Measurements from ENCODE around the gene NUCKS1.
A peak's percentile ranks its signal among the peaks of the same experiment; 100 is the strongest.
"Not testable (repeated sequence)": the region's sequence is repeated elsewhere in the genome, so short reads cannot be mapped to it uniquely, and the experiment has no call there.

The NUCKS1 gene

DNA sequence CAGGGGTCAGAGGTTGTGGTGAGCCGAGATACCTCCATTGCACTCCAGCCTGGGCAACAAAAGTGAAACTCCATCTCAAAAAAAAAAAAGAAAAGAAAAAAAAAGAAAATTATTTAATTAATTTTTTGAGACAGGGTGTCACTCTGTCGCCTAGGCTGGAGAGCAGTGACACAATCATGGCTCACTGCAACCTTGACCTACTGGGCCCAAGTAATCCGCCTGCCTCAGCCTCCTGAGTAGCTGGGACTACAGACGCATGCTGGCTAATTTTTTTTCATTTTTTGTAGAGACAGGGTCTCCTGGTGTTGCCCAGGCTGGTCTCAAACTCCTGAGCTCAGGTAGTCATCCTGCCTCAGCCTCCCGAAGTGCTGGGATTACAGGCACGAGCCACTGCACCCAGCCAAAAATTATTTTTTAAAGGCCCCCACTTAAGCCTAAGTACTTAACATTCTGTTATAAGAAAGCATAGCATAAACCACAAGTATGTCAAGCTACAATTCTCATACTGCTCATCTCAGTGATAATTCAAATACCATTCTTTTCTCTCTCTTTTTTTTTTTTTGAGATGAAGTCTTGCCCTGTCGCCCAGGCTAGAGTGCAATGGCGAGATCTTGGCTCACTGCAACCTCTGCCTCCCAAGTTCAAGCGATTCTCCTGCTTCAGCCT lies 19.9 kb downstream of the NUCKS1 start:
- DNase-seq (ENCODE audit: low read depth): no peak

DNA sequence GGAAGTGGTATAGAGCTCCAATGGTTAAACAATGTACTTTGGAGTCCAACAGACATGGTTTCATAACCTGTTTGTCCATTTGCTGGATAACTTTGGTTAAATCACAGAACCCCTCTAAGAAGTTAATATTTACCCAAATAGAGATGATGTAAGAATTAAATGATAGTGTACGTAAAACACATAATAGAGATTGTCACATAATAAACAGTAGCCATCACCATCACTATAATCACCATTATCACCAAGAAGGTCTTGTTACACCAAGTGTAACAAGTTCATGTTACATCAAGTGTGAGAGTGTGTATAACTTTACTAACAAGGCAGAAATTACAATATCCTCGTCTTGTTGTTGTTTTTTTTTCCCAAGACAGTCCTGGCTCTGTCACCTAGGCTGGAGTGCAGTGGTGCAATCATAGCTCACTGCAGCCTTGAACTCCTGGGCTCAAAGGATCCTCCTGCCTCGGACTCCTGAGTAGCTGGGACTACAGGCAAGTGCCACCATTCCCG lies 23.3 kb downstream of the NUCKS1 start:
- no peak for DNase-seq (ENCODE audit: low read depth)

DNA sequence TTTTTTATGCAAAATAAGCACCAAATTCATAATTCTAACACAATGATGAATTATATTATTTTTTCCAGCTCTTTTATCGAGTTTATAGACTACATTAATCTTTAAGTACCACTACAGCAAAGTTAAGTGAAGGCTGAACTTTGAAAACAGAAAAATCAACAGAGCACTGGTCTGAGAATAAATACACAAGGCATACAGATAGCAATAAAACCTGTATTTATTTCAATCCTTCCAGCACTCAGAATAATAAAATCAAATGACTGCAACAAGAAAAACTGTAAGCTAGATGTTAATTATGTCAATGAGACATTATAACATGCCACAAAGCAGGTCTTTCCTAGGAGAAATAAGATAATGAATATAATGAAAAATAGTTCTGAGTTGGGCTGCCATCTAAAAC lies 24.5 kb downstream of the NUCKS1 start:
- no peak for DNase-seq (ENCODE audit: low read depth)

DNA sequence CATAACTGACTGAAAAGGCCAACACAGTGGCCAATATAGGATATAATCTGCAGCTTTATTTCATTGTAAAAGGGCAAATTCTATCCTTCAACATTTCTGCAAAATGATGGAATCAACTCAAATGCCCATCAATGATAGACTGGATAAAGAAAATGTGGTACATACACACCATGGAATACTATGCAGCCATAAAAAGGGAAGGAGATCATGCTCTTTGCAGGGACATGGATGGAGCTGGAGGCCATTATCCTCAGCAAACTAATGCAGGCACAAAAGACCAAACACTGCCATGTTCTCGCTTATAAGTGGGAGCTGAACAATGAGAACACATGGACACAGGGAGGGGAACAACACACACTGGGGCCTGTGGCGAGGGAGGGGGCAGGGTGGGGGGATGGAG lies 29.2 kb downstream of the NUCKS1 start:
- DNase-seq (ENCODE audit: low read depth): not testable (repeated sequence)

DNA sequence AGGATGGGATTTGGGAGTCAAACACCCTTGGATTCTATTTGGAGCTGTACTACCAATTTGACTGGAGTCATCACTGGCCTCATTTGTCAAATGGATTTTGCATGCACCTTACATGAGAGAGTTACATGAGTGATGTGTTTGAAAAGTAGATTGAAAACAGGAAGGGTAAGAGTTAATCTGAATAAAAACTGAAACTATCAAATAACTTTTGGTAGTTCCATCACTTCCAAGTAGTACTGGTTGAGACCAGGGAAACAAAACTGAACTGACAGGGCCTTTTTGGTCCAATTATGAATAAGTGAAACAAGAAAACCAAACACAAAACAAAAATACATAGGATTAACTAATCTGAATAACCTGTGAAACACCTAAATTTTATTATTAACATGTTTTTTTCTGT lies 30.2 kb downstream of the NUCKS1 start:
- DNase-seq (ENCODE audit: low read depth): no peak

DNA sequence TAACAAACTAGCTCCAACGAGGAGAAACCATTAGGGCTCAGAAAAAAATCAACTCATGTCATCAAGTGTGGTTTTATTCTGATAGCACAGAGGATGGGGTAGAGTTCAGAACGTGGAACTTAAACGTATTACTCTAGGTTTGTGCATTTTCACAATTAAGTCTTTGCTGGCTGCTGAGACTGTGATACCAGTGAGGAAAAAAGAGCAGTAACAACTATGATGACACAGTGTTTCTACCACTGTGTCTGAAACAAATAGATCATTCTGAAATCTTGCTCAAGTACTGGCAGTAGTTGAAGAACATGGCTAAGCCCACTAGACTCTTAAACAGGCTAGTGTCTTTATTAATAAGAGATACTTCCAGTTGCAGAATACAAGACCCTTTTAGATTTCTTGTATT lies 31.0 kb downstream of the NUCKS1 start:
- no peak for DNase-seq (ENCODE audit: low read depth)

DNA sequence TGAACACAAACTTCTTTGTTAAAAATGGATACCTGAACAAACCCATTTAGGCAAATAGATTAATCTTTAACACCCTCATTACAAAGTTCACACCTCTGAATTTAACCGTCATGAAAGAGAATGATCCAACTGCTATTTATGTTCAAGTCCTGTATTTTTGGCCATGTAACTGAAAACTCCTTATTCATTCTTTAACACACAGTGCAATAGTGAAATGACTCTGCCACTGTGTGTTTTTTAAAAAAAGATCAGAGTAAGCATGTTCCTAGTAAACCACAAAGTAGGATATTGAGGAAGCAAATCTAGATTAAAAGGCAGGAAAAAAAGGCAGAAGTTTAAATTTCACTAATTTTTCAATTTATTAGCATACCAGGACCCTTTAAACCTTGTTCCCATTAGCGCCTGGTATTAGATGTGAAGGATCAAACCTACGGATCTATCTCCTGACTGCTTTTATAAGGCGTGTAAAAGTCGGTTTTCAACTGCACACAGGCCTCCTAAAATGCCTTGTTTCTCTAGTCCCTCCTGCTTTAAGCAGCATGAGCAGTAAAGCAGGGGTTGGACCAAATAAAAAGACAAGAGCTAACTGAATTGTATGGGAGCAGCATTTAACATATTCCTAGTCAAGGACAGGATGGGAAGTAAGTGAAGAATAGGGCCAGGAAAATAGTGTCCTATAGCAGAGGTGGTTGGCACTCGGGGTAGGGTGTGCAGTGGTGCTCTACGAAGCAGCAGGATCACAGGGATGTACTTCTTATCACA lies 33.4 kb downstream of the NUCKS1 start:
- DNase-seq (ENCODE audit: low read depth): no peak

DNA sequence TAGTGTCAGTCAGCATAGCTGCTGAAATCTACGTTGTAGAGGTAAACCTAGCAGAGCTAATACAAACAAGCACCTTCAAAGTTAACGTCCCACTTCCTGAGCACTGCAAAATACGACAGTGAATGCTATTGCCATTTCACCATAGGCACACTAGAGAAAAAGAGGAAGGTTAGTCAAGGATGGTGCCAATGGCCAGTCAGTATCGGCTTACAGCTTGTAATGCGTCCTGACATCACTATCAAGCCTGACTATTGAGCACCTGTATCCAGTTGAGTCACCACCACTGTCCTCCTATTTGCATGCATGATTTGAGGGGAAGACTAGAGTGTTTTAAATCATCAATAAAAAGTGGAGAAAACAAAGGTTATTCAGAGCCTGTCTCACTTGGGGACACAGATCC lies 34.4 kb downstream of the NUCKS1 start:
- DNase-seq (ENCODE audit: low read depth): no peak

DNA sequence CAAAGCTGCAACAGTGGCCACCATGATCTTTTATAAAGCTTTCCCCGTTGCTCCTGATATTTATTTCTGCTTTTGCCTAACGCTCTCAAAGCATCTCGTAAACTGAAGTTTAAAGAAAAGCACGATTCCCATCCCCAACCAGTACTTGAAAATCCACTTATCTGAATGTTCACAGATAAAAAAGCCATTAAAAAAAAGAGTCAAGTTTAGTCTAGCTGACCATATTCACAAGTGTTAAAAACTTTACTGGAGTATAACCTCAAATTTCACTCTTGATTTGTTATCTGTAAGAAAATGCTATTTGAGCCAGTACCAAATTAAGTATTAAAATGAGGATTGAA lies 35.1 kb downstream of the NUCKS1 start:
- no peak for DNase-seq (ENCODE audit: low read depth)

DNA sequence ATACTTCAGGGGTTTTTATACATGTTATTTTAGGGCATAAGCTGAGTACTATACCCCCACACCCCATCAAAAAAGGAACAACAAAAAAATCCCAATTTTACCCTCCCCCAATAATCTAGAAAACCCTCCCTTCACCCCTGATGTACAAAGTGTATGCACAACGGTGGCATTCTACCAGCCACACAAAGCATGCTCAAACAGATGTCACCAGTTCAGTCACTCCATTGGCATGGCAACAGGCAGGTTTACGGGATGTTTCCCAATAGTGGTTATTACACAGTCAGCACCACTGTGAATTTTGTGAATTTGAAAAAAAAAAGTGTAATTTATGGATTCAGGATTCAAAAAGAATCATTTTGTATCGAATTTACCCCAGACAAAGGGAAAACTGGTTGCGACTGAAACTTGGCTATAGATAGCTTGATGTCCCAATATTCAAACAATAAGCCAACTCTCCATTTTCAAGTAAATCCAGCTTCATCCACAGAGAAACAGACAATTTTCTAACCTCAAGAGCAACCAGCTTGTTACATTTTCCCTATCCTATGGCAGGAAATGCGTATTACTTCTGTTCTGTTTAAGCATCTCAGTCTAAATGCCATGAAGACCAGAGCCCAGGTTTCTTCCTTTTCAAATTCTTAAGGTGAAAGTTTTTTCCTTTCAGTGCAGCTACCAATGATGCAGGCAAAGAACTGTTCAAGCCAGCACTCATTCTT lies 35.6 kb downstream of the NUCKS1 start:
- no peak for DNase-seq (ENCODE audit: low read depth)

DNA sequence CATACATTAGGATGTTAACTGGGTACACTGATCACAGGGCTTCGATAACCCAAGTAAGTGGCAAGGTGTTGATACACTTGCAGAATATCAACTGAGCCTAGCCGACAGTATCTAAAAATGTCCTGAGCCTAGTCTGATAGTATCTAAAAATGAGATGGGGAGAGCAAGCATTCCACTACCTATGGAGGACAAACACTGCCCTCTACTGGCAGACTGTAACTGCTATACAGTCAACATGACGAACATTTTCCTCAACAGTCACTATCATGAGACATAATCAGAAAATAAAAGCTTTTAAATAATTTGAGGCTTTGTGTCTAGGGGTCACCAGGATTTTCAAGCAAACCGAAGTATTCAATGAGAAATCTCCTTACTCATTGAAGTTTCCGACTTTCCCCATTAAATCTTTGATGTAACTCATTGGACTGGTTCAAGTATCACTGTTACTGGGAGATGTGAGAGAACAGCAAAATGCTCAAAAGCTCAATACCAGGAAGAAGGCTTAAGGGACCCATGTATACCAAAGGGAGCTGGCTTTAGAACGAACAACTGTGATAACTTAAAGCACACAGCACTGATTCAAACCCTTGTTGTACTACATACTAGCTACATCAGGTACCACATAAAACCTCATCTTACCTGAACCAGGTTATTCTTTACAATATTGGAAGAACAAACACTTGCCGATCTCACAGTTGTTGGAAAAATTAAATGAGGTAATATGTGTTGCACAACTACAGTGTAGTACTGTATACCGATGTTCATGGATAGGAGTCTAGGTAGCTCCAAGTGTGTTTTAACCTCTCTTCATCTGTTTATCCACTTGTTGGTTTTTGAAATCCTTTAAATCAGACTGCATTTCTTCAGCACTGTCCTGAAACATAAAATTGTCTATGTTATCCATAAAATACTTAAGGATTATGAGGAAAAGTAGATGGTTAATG lies 38.6 kb downstream of the NUCKS1 start:
- DNase-seq (ENCODE audit: low read depth): peak; percentile 80

DNA sequence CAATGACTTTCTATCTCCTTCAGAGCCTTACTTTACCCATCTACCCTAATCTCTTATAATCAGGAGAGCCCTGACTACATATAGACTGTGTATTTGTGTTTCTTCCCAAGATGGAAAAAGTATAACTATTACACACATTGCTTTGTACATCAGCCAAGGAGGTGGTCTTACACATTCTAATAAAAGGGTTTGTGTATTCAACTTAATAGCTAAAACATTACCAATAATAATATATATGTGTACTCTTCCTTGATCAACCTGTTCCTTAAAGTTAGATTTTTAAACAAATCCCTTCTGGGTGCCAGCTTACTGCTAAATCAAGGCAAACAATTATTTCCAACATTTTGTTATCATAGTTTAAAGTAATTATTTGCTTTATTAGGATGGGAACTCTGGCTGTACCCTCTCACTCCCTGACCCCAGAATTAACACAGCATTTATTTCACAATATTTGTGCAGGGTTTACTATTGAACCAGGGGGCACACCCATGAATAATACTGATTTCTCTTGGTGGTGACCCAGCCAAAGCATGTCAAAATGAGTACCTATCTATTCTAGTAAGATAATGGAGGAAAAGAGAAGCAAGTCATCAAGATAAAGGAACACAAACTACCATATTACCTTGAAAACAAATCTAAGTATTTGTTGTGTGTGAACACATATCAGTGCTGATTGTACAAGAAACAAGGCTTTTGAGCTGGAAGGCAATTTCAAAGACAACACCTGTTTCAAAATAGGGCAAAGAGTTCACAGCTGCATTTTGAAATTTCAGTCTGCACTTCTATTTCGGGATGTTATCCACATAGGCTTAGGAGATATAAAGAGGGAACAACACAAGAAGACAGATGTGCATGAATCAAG lies 39.5 kb downstream of the NUCKS1 start:
- no peak for DNase-seq (ENCODE audit: low read depth)

DNA sequence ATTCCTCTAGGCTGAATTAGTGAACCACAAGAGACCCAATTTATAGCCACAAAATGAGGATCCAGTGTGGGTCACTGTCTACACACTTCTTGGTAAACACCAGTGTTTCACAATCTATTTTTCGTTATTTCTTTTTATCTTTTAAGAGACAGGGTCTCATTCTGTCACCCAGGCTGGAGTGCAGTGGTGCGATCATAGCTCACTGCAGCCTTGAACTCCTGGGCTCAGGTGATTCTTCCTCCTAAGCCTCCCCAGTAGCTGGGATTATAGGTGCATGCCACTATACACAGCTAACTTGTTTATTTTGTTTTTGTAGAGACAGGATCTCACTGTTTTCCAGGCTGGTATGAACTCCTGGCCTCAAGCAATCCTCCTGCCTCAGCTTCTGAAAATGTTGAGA lies 40.3 kb downstream of the NUCKS1 start:
- DNase-seq (ENCODE audit: low read depth): no peak

DNA sequence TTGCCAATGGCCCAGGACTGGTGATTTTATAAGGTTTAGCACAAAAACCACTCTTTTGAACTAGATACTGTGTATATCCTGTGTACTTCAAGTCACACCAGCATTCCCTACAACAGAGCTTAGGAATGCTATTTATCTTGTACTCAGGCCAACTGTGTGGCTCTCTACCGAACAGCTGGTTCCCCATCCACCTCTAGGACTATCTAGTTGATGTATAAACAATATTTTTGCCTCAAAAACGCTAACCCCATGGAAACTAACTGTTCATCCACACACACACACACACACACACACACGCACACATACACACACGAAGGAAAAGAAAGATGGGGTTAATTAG lies 41.0 kb downstream of the NUCKS1 start:
- DNase-seq (ENCODE audit: low read depth): no peak

DNA sequence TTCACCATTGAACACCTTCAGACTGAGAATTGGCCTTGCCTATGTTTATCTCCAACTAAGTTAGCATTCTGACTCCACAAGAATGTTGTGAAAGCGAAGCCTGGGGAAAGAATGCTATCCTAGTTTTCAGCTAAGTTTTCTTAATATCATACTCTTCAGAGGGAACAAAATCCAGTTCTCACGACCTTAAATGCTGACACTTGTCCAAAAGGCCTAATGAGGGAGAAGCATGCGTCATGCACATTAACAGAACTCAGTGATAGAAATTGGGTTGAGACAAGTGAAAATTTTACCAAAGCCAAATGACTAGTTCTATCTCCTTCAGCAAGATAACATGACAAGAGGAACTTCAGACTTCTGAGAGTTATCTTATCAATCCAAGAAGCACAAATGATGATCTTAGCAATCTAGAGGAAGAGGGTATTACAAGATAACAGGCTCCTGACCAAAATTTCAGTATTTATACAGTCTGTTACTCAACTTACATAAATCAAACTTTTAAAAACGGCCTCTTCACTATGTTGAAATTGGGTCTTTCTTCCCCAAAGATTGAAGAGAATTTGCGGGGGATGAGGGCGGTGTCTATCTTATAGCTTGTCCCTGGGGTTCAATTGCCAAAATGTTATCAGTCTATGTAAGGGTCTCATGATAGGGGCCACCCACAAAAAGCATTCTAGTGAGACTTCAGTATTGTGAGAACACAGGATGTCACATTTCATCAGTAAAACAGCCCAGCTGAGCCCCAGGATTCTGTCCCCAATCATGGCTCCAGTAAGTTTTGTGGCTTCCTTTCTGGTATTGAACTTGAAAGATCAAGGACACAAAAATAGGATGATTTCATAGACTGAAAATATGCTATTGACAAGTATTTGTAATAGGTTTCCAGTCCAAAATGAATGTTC lies 43.1 kb downstream of the NUCKS1 start:
- peak; percentile 87 for DNase-seq (ENCODE audit: low read depth)

DNA sequence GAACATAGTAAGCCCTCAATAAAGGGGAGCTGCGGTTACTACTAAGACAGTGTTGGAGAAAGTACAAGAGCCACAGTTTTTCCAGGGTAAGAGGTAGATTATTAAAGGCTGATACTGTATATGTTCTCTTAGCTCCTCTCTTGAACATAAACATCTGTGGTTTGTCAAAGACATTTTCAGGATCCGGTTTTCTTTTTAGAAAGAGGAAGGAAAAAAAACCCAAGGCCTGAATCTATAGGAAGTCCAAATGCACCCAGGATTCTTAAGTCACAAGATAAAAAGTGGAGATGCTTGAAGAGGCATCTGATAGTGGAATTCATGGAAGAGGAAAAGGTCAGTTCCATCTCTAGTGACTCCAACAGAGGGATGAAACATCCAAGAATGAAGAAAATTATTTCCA lies 45.1 kb downstream of the NUCKS1 start:
- DNase-seq (ENCODE audit: low read depth): no peak

DNA sequence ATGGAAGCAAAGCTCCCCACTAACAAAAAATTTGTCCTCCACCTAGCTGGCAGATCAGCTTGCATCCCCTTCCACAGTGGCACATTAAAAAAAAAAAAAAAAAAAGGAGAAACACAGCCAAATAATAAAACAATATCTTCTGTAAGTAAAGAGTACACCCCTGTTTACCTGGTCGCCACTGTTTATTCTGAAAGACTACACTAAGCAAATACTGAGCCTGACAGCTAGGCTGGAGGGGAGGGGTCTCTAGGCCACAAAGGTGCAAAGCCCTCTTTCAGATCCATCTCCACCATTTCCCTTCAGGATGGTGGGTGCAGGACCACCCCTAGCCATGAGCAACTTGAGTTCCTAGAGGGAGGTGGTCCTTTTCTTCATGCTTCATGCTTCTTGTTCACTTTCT lies 46.9 kb downstream of the NUCKS1 start:
- DNase-seq (ENCODE audit: low read depth): no peak

DNA sequence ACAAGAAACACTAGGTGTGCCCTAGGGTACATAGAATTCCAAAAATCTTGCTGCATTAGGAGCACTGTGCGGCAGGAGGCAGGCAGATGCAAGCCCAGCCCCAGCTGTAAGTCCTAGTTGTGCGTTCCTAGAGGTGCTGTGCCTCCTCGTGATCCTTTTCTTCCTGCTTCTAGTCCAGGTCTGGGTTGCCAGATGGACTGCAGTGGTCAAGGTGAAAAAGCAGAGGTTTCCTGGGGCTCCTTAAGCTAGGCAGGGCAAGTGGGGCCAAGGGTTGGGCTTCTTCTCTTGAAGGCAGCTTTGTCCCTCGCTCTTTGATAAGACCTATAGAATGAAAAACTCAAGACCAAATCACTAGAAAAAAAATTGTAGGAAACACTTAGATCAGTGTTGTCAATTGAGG lies 48.1 kb downstream of the NUCKS1 start:
- DNase-seq (ENCODE audit: low read depth): no peak

DNA sequence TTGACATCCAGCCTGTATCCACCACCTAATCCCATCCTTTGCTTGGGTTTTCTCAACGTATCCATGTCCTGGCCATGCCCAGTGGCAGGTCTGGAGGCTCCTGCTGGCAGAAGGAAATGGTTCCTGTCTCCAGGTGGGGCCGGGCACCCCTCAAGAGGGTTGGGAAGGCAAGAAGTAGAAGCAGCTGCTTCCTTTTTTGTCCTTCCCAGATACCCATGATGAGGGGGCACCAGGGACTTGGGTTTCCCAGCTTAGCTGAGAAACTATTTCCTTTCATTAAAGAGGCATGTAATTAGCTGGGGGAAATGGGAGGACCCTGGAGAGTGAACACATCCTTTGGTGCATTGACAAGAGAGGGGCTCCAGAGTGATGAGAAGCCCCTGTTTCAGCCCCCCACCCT lies 48.6 kb downstream of the NUCKS1 start:
- no peak for DNase-seq (ENCODE audit: low read depth)

DNA sequence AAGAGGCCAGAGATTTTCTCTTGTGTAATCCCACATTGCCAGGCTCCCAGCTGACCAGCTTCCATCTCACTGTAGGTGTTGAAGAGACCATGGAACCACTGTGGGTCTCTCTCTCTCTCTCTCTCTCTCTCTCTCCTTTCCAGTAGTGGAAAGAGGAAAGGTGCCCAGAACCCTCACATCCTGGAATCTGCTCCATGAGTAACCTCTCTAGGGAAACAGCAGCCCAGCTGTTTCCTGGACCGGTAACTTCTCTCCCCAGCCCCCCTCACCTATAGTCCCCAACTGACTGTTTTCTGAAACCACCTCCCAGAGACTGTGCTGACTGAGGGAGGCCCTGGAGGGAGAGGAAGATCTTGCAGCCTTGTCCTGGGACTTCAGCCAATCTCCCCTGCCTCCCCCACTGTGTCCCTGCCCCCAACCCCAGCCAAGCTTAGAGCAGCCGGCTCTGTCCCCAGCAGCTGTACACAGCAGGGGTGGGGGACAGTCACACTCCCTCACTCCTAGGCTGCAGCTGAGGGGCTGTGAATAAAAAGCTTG lies 49.0 kb downstream of the NUCKS1 start:
- no peak for DNase-seq (ENCODE audit: low read depth)
